GM21423 (cell line): Measurements from ENCODE around the gene SHISA3.

Experiments
- ATAC-seq: cut with Tn5 transposase; IDR thresholded peaks from one replicate; pipeline ENCODE4 v1.9.1; 2021; ENCODE audit warnings: mild to moderate bottlenecking, moderate library complexity; ENCODE audit not compliant: unreplicated experiment

Gene SHISA3

GRCh38 chr4:42442601-42443000 is 45.3 kb downstream of the SHISA3 start:
- no peak for ATAC-seq

- no peak for ATAC-seq
Observed at GRCh38 chr4:42445038-42445437, 47.8 kb downstream of the SHISA3 start.

- ATAC-seq = no peak
Observed at GRCh38 chr4:42446823-42447222, 49.5 kb downstream of the SHISA3 start.
